NCI-H146 treated with DMSO at 0.1 percent for 48 hours (cell line): ENCODE results near the gene ATP6V1E1.

Source experiments
- DNase-seq: peaks from one replicate; lab custom pipeline; 2025; ENCODE audit not compliant: unreplicated experiment; lab: John Stamatoyannopoulos, UW

The ATP6V1E1 gene

DNA sequence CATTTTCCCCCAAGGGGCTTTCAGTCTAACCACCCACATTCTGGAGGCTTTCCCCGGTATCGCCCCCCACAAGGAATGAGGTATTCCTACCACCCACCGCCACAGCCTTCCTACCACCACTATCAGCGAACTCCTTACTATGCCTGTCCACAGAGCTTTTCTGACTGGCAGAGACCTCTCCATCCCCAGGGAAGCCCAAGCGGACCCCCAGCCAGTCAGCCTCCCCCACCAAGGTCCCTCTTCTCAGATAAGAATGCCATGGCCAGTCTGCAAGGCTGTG, 79.9 kb downstream of the ATP6V1E1 start:
- no peak for DNase-seq

DNA sequence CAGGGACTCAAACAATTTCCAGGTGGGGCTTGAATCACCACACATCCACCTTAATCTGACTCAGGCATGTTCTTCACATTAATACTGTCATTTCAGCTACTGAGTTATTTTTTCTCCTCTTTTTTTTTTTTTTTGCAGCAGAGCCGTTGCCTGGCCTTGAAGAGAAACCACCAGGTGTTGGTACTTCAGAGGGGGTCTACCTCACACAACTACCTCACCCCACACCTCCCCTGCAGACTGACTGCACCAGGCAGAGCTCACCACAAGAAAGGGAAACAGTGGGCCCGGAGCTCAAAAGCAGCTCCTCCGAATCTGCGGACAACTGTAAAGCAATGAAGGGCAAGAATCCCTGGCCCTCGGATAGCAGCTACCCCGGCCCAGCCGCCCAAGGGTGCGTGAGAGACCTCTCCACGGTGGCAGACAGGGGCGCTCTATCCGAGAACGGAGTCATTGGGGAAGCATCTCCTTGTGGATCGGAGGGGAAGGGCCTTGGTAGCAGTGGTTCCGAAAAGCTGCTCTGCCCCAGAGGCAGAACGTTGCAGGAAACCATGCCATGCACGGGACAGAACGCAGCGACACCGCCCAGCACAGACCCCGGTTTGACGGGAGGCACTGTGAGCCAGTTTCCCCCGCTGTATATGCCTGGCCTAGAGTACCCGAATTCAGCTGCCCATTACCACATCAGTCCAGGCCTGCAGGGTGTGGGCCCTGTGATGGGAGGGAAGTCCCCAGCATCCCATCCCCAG, 80.4 kb downstream of the ATP6V1E1 start:
- no peak for DNase-seq

DNA sequence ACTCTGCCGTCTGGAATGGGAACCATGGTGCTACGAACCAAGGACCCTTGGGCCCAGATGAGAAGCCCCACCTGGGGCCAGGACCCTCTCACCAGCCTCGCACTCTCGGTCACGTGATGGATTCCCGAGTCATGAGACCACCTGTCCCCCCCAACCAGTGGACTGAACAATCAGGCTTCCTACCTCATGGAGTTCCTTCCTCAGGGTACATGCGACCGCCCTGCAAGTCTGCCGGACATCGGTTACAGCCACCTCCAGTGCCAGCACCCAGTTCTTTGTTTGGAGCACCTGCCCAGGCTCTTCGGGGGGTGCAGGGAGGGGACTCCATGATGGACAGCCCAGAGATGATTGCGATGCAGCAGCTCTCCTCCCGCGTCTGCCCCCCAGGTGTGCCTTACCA, 86.1 kb downstream of the ATP6V1E1 start:
- DNase-seq: no peak
